HepG2 (cell line): ENCODE results near the gene CLPTM1L.

ENCODE experiments used
- FOXK1 ChIP-seq: sonication (generic); formaldehyde crosslinking; IDR thresholded peaks from 2 replicates; pipeline ENCODE4 v1.4.0; 2020; ENCODE audit warnings: low read depth, missing genetic modification reagents, borderline replicate concordance
- FOXM1 ChIP-seq: sonication (generic); formaldehyde crosslinking; IDR thresholded peaks from 2 replicates; pipeline ENCODE4 v1.5.0; 2020; ENCODE audit warnings: missing genetic modification reagents
- GABPA ChIP-seq, 2 experiments: IDR thresholded peaks; 2 replicates each; pipeline ENCODE4 v1.6.1; 2011 to 2016; ENCODE audit warnings: low read depth in 2 of 2, low read length in 1 of 2, missing biosample characterization in 1 of 2, missing genetic modification characterization in 1 of 2
- ZNF17 ChIP-seq: sonication (generic); formaldehyde crosslinking; IDR thresholded peaks from 2 replicates; pipeline ENCODE4 v1.5.0; 2020; ENCODE audit warnings: mild to moderate bottlenecking, missing genetic modification reagents
- ZNF501 ChIP-seq: sonication (generic); formaldehyde crosslinking; IDR thresholded peaks from 2 replicates; pipeline ENCODE4 v1.5.1; 2020; ENCODE audit warnings: mild to moderate bottlenecking, moderate library complexity, missing genetic modification reagents
- ZNF567 ChIP-seq: sonication (generic); formaldehyde crosslinking; IDR thresholded peaks from 2 replicates; pipeline ENCODE4 v1.8.1; 2023; ENCODE audit warnings: mild to moderate bottlenecking, missing genetic modification reagents, borderline replicate concordance
- ZNF839 ChIP-seq: sonication (generic); formaldehyde crosslinking; IDR thresholded peaks from 2 replicates; pipeline ENCODE4 v1.4.0; 2020; ENCODE audit warnings: missing genetic modification reagents, mild to moderate bottlenecking, borderline replicate concordance

GRCh38 chr5:1378096-1378495 is 33.2 kb upstream of the CLPTM1L start:
- TF ChIP-seq ZNF17 (no peak), FOXM1 (no peak), FOXK1 (no peak), ZNF839 (no peak), ZNF567 (CRISPR knock-in tag) (no peak), GABPA (IDR thresholded peaks at IDR 0.05; ENCODE audit: low read depth, low read length) (no peak), GABPA (CRISPR knock-in tag; IDR thresholded peaks at IDR 0.05; ENCODE audit: low read depth) (no peak), ZNF501 (CRISPR knock-in tag) (no peak)
